ENCODE measurements around the gene SUGP1. TPM values are rescaled to one million over a fixed set of nuclear protein-coding genes. Genes with fewer than 3 reads are reported as not detected.

SUGP1 gene
- total and polyA plus RNA-seq, 4 donors, result 22.0 to 58.4 (median 36.6) TPM

Other genes starting within 250 kb of the SUGP1 start
- gene TMEM161A, start 182.0 kb downstream of the SUGP1 start, total RNA-seq, result 10 to 100 TPM; 11.6 to 18.1 TPM
- 10 to 100 TPM in 1 of 2 donors, 1 to 10 TPM in 1; 7.6 to 53.3 TPM for gene TMEM161A, start 182.0 kb downstream of the SUGP1 start, polyA plus RNA-seq
- gene MEF2B, start 150.2 kb downstream of the SUGP1 start, total RNA-seq, result 1 to 10 TPM; 1.6 to 2.4 TPM
- 1 to 10 TPM in 1 of 2 donors, not detected in 1; 1.8 TPM for gene MEF2B, start 150.2 kb downstream of the SUGP1 start, polyA plus RNA-seq
- 10 to 100 TPM; 27.1 to 28.2 TPM for gene BORCS8, start 128.4 kb downstream of the SUGP1 start, total RNA-seq
- 10 to 100 TPM; 14.4 to 47.9 TPM for gene BORCS8, start 128.4 kb downstream of the SUGP1 start, polyA plus RNA-seq
- 10 to 100 TPM; 33.1 to 44.0 TPM for gene RFXANK, start 128.3 kb downstream of the SUGP1 start, total RNA-seq
- 100 to 1,000 TPM in 1 of 2 donors, 10 to 100 TPM in 1; 42.3 to 199 TPM for gene RFXANK, start 128.3 kb downstream of the SUGP1 start, polyA plus RNA-seq
- gene NR2C2AP, start 117.1 kb downstream of the SUGP1 start, total RNA-seq, result 10 to 100 TPM in 1 of 2 donors, 1 to 10 TPM in 1; 9.8 to 11.9 TPM
- gene NR2C2AP, start 117.1 kb downstream of the SUGP1 start, polyA plus RNA-seq, result 10 to 100 TPM; 12.8 to 21.8 TPM
- gene NCAN, start 108.6 kb downstream of the SUGP1 start, total RNA-seq, result not detected
- not detected for gene NCAN, start 108.6 kb downstream of the SUGP1 start, polyA plus RNA-seq
- gene TM6SF2, start 47.2 kb downstream of the SUGP1 start, total RNA-seq, result 1 to 10 TPM in 1 of 2 donors, under 1 TPM in 1; 0.23 to 3.1 TPM
- 10 to 100 TPM in 1 of 2 donors, 1 to 10 TPM in 1; 3.0 to 15.0 TPM for gene TM6SF2, start 47.2 kb downstream of the SUGP1 start, polyA plus RNA-seq
- 10 to 100 TPM; 54.0 to 82.8 TPM for gene MAU2, start 320 bp upstream of the SUGP1 start, total RNA-seq
- 10 to 100 TPM; 11.3 to 36.7 TPM for gene MAU2, start 320 bp upstream of the SUGP1 start, polyA plus RNA-seq
- 10 to 100 TPM; 78.6 to 86.7 TPM for gene GATAD2A, start 85.2 kb upstream of the SUGP1 start, total RNA-seq
- 10 to 100 TPM; 17.9 to 22.7 TPM for gene GATAD2A, start 85.2 kb upstream of the SUGP1 start, polyA plus RNA-seq
- gene TSSK6, start 195.0 kb upstream of the SUGP1 start, total RNA-seq, result 1 to 10 TPM in 1 of 2 donors, under 1 TPM in 1; 0.84 to 1.2 TPM
- 1 to 10 TPM in 1 of 2 donors, under 1 TPM in 1; 0.50 to 1.3 TPM for gene TSSK6, start 195.0 kb upstream of the SUGP1 start, polyA plus RNA-seq
- 100 to 1,000 TPM; 183 to 208 TPM for gene NDUFA13, start 195.7 kb upstream of the SUGP1 start, total RNA-seq
- gene NDUFA13, start 195.7 kb upstream of the SUGP1 start, polyA plus RNA-seq, result 100 to 1,000 TPM; 249 to 307 TPM
- gene YJEFN3, start 208.4 kb upstream of the SUGP1 start, total RNA-seq, result 1 to 10 TPM; 3.8 to 7.2 TPM
- gene YJEFN3, start 208.4 kb upstream of the SUGP1 start, polyA plus RNA-seq, result 10 to 100 TPM in 1 of 2 donors, under 1 TPM in 1; 0.75 to 60.1 TPM
- 1 to 10 TPM in 1 of 2 donors, under 1 TPM in 1; 0.36 to 4.2 TPM for gene CILP2, start 217.8 kb upstream of the SUGP1 start, total RNA-seq
- under 1 TPM in 1 of 2 donors, not detected in 1; 0.13 TPM for gene CILP2, start 217.8 kb upstream of the SUGP1 start, polyA plus RNA-seq

Data from aorta (tissue), 4 donors.